ENCODE measurements around the gene CXCR5. TPM values are rescaled to one million over a fixed set of nuclear protein-coding genes. Genes with fewer than 3 reads are reported as not detected.

CXCR5 gene
- total and polyA plus RNA-seq, 7 donors: under 0.01 to 11.5 (median 0.23) TPM; not detected in 4

- H3K36me3 ChIP-seq: peaks cover 11 to 47% (median 31%) of the 10 kb centered on the region in 4 donors
- no peak overlapping the region for H3K4me3 ChIP-seq
- no peaks in the 10 kb centered on the region for H3K9me3 ChIP-seq
- intact Hi-C loops (cut with DNase I): no loop called here
- H3K4me1 ChIP-seq: peaks cover 0 to 51% (median 25%) of the 10 kb centered on the region in 4 donors
- WGBS, 2 donors: 79 to 84% methylated on average over 10 of the region's 10 CpGs
- no peaks in the 10 kb centered on the region for H3K27me3 ChIP-seq
- peak overlapping the region; percentile 0 to 26 (median 16) for H3K27ac ChIP-seq
- TF ChIP-seq POLR2AphosphoS5 (IDR thresholded peaks at IDR 0.05): no peak
- TF ChIP-seq CTCF (IDR thresholded peaks at IDR 0.05): no peak
- no peak for TF ChIP-seq POLR2A (IDR thresholded peaks at IDR 0.05)
- no peak for TF ChIP-seq EP300 (IDR thresholded peaks at IDR 0.05)
- no peak for DNase-seq
These were observed 12.8 kb downstream of the CXCR5 start for GRCh38 chr11:118896472-118896913.

GRCh38 chr11:118896921-118897591 lies 13.4 kb downstream of the CXCR5 start:
- Histone ChIP-seq H3K4me1 (peaks cover 0 to 51% (median 25%) of the 10 kb centered on the region in 4 donors), H3K27me3 (no peaks in the 10 kb centered on the region), H3K27ac (peak overlapping the region; percentile 0 to 26 (median 16)), H3K9me3 (no peaks in the 10 kb centered on the region), H3K36me3 (peaks cover 16 to 53% (median 36%) of the 10 kb centered on the region in 4 donors), H3K4me3 (no peak overlapping the region)
- DNase-seq: no peak
- WGBS, 2 donors: 80 to 83% methylated on average over 12 of the region's 12 CpGs
- intact Hi-C loops (cut with DNase I): no loop called here
- no peak for TF ChIP-seq POLR2AphosphoS5 (IDR thresholded peaks at IDR 0.05)
- no peak for TF ChIP-seq CTCF (IDR thresholded peaks at IDR 0.05)
- TF ChIP-seq EP300 (IDR thresholded peaks at IDR 0.05): no peak

- H3K4me1 ChIP-seq: peaks cover 0 to 52% (median 25%) of the 10 kb centered on the region in 4 donors
- H3K27me3 ChIP-seq: no peaks in the 10 kb centered on the region
- intact Hi-C loops (cut with DNase I): no loop called here
- DNase-seq: peak; percentile 56
- peak overlapping the region in 2 of 4 donors; percentile 6 to 17 for H3K27ac ChIP-seq
- H3K4me3 ChIP-seq: no peak overlapping the region
- no peaks in the 10 kb centered on the region for H3K9me3 ChIP-seq
- H3K36me3 ChIP-seq: peaks cover 23 to 60% (median 44%) of the 10 kb centered on the region in 4 donors
- WGBS, 2 donors: 81 to 84% methylated on average over 13 of the region's 13 CpGs
- TF ChIP-seq POLR2AphosphoS5 (IDR thresholded peaks at IDR 0.05): no peak
- no peak for TF ChIP-seq POLR2A (IDR thresholded peaks at IDR 0.05)
- TF ChIP-seq EP300 (IDR thresholded peaks at IDR 0.05): no peak
- TF ChIP-seq CTCF (IDR thresholded peaks at IDR 0.05): no peak
These were observed 14.1 kb downstream of the CXCR5 start for GRCh38 chr11:118897721-118898310.

- H3K9me3 ChIP-seq: no peaks in the 10 kb centered on the region
These were observed 15.0 kb downstream of the CXCR5 start for GRCh38 chr11:118898400-118899295.

More at GRCh38 chr11:118898400-118899295, 15.0 kb downstream of the CXCR5 start:
- Histone ChIP-seq H3K36me3 (peaks cover 23 to 65% (median 50%) of the 10 kb centered on the region in 4 donors), H3K27ac (peak overlapping the region in 3 of 4 donors; percentile 25 to 58 (median 58)), H3K4me1 (peaks cover 0 to 58% (median 33%) of the 10 kb centered on the region in 4 donors), H3K27me3 (no peaks in the 10 kb centered on the region), H3K4me3 (no peak overlapping the region)
- no peak for TF ChIP-seq POLR2A (IDR thresholded peaks at IDR 0.05)
- TF ChIP-seq POLR2AphosphoS5 (IDR thresholded peaks at IDR 0.05): no peak
- no peak for TF ChIP-seq CTCF (IDR thresholded peaks at IDR 0.05)
- no peak for TF ChIP-seq EP300 (IDR thresholded peaks at IDR 0.05)
- DNase-seq: peak; percentile 67
- intact Hi-C loops (cut with DNase I): no loop called here
- 93% methylated on average over 35 of the region's 35 CpGs for WGBS, 2 donors

Data from sigmoid colon (tissue), 7 donors.